ENCODE results near the gene CDK8. TPM values are rescaled to one million over a fixed set of nuclear protein-coding genes. Genes with fewer than 3 reads are reported as not detected.

The CDK8 gene
- 16.6 and 18.4 TPM in 2 replicates for total RNA-seq (2013; cell fraction: nucleolus; rRNA removed)
- total RNA-seq (2014; rRNA removed), result 14.0 and 15.1 TPM in 2 replicates
- total RNA-seq (2014; rRNA removed; fragmentation: Illumina TruSeq; extraction: Trizol), result 13.6 and 15.9 TPM in 2 replicates
- 15.5 and 16.4 TPM in 2 replicates for total RNA-seq (2021)
- polyA plus RNA-seq (2011; ENCODE audit: low read depth), result 6.9 TPM
- 23.5 and 27.8 TPM in 2 replicates for polyA plus RNA-seq (2011; rRNA removed)
- polyA plus RNA-seq (2011; cell fraction: cytosol; rRNA removed), result 14.4 and 15.0 TPM in 2 replicates
- polyA plus RNA-seq (2011; cell fraction: nucleus; rRNA removed), result 17.7 and 20.0 TPM in 2 replicates
- 9.3 and 13.1 TPM in 2 replicates for polyA plus RNA-seq (2012)
- polyA plus RNA-seq (2014; fragmentation: Illumina TruSeq; extraction: Trizol), result 21.3 and 21.5 TPM in 2 replicates
- polyA plus RNA-seq (2014; fragmentation: Nextera tagmentation; extraction: Ambion mirVana), result 10 to 100 TPM in 1 of 2 experiments, 1 to 10 TPM in 1; 9.9 to 10.6 TPM
- 11.1 and 11.4 TPM in 2 replicates for polyA plus RNA-seq (2014; rRNA removed)
- polyA plus RNA-seq (2016; fragmentation: Nextera tagmentation; extraction: Ambion mirVana), result 1 to 10 TPM; 8.6 to 9.6 TPM
- polyA minus RNA-seq (2011; rRNA and poly(A)+ RNA removed), result 22.2 and 34.8 TPM in 2 replicates
- 7.6 TPM in 2 replicates for polyA minus RNA-seq (2011; cell fraction: cytosol; rRNA and poly(A)+ RNA removed)
- polyA minus RNA-seq (2011; cell fraction: nucleus; rRNA and poly(A)+ RNA removed), result 6.5 and 12.7 TPM in 2 replicates
- percentile 67 among the genes with signal in this experiment for Bru-seq, nascent RNA
- BruChase-seq, experiment 1, labeled RNA remaining after a 6-hour chase, result percentile 72 among the genes with signal in this experiment
- BruChase-seq, experiment 2, labeled RNA remaining after a 2-hour chase, result percentile 73 among the genes with signal in this experiment
- long read RNA-seq, experiment 1, partial matches to known transcripts, result 1 of 4 reads
- long read RNA-seq, experiment 1, other reads (novel, unspliced or antisense), result 0 of 4 reads
- long read RNA-seq, experiment 2, partial matches to known transcripts, result 5 of 11 reads
- long read RNA-seq, experiment 2, other reads (novel, unspliced or antisense), result 4 of 11 reads

GRCh38 chr13:26253787-26254582 lies at the start of gene CDK8:
Gene CDK8 (plus strand): TSS chr13:26254129. CDS start chr13:26254642, 513 bp downstream.
- Histone ChIP-seq H4K20me1 (ENCODE audit: control insufficient read depth, insufficient read depth) (no peaks in the 10 kb centered on the region), H3K4me1 (ENCODE audit: control insufficient read depth, insufficient read depth, low read length) (no peaks in the 10 kb centered on the region), H3K4me2 (ENCODE audit: control insufficient read depth, insufficient read depth) (peak within 1 kb of the TSS; percentile 76), H3K27me3 (replicated peaks in 1 of 2; ENCODE audit: control insufficient read depth in 2 of 2, insufficient read depth in 2 of 2, low read length in 1 of 2) (no peaks in the 10 kb centered on the region; a peak in 1 of 4 replicates), H3K36me3 (ENCODE audit: control insufficient read depth in 2 of 2, insufficient read depth in 2 of 2, low read length in 1 of 2) (no peaks in the 10 kb centered on the region), H3K79me2 (ENCODE audit: control insufficient read depth, insufficient read depth, low read length) (peaks cover 45% of the 10 kb centered on the region), H3K9ac (ENCODE audit: control insufficient read depth, insufficient read depth, low read length) (peak within 1 kb of the TSS; percentile 69), H3K9me3 (replicated peaks; ENCODE audit: control insufficient read depth, insufficient read depth, low read length) (no peaks in the 10 kb centered on the region), H3K27ac (ENCODE audit: control insufficient read depth, insufficient read depth) (peak within 1 kb of the TSS; percentile 86), H2AFZ (ENCODE audit: control insufficient read depth, low read depth, low read length) (peak within 1 kb of the TSS; percentile 97), H3K4me3 (peak within 1 kb of the TSS; percentile 80)
- peak; percentile 89 for ATAC-seq
- ChIA-PET RAD21 (ENCODE audit: unreplicated experiment) (no interaction called here), POLR2A (interaction anchor here (0.7 kb wide), 1 partner anchor 203 kb away, joined by 3 read pairs; no protein-coding TSS in a partner anchor), SMC1A (ENCODE audit: uncharacterized antibody, unreplicated experiment) (no interaction called here), CTCF (interaction anchor here (0.6 to 1.2 kb wide), 4 partner anchors 67 to 646 kb away, joined by 3 to 5 read pairs (median 3); no protein-coding TSS in a partner anchor)
- in situ Hi-C loops (cut with MboI), result no loop called here
- DNase-seq (ENCODE audit: low read depth, low spot score), result peak; percentile 48
- BruUV-seq (replicated peaks), result no TSS peak
- WGBS (ENCODE audit: insufficient coverage, insufficient replicate concordance, low lambda C conversion rate, missing lambda C conversion rate), result under 1% methylated on average over 49 of the region's 79 CpGs
- FAIRE-seq, result peak; percentile 75
- intact Hi-C loops (cut with micrococcal nuclease; ENCODE audit: unreplicated experiment), result loop anchor here (2.0 to 5.0 kb wide), 2 partner anchors 33 to 67 kb away; no protein-coding TSS in a partner anchor
- TF ChIP-seq CREB1 (IDR thresholded peaks at IDR 0.05; ENCODE audit: low read depth) (peak; percentile 90), NFXL1 (IDR thresholded peaks at IDR 0.05; ENCODE audit: borderline replicate concordance) (no peak), HDGF (IDR thresholded peaks at IDR 0.05) (peak; percentile 70; the same call in 1 of the 2 replicates), BCL3 (IDR thresholded peaks at IDR 0.05; ENCODE audit: borderline replicate concordance, insufficient read depth, low read depth, low read length, poor library complexity, severe bottlenecking) (no peak), JUNB (IDR thresholded peaks at IDR 0.05) (no peak), NFYA (IDR thresholded peaks at IDR 0.05; ENCODE audit: borderline replicate concordance, low read depth, low read length) (no peak), IKZF1 (conservative IDR thresholded peaks at IDR 0.05) (peak; percentile 100), BCL11A (IDR thresholded peaks at IDR 0.05; ENCODE audit: low read depth, low read length) (no peak), CHD2 (IDR thresholded peaks at IDR 0.05; ENCODE audit: borderline replicate concordance, low read depth, low read length) (peak; percentile 66), SMARCA5 (IDR thresholded peaks at IDR 0.05) (no peak), RAD21 (IDR thresholded peaks at IDR 0.05; ENCODE audit: insufficient read depth, low read depth, low read length) (no peak), FOXM1 (IDR thresholded peaks at IDR 0.05; ENCODE audit: low read depth, low read length) (no peak), YY1 (IDR thresholded peaks at IDR 0.05; ENCODE audit: low read depth, low read length) (peak; percentile 78), CEBPB (IDR thresholded peaks at IDR 0.05; ENCODE audit: borderline replicate concordance in 1 of 2, low read depth in 2 of 2, low read length in 2 of 2) (no peak), HDAC2 (IDR thresholded peaks at IDR 0.05) (no peak)
- TF ChIP-seq, protein P1, sequence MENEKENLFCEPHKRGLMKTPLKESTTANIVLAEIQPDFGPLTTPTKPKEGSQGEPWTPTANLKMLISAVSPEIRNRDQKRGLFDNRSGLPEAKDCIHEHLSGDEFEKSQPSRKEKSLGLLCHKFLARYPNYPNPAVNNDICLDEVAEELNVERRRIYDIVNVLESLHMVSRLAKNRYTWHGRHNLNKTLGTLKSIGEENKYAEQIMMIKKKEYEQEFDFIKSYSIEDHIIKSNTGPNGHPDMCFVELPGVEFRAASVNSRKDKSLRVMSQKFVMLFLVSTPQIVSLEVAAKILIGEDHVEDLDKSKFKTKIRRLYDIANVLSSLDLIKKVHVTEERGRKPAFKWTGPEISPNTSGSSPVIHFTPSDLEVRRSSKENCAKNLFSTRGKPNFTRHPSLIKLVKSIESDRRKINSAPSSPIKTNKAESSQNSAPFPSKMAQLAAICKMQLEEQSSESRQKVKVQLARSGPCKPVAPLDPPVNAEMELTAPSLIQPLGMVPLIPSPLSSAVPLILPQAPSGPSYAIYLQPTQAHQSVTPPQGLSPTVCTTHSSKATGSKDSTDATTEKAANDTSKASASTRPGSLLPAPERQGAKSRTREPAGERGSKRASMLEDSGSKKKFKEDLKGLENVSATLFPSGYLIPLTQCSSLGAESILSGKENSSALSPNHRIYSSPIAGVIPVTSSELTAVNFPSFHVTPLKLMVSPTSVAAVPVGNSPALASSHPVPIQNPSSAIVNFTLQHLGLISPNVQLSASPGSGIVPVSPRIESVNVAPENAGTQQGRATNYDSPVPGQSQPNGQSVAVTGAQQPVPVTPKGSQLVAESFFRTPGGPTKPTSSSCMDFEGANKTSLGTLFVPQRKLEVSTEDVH (IDR thresholded peaks at IDR 0.05; ENCODE audit: low read depth, partially characterized antibody), result peak; percentile 50

Data from GM12878 (cell line).